ENCODE results near the gene BRSK1. TPM values are rescaled to one million over a fixed set of nuclear protein-coding genes. Genes with fewer than 3 reads are reported as not detected.

The BRSK1 gene
- total and polyA plus RNA-seq, 2 of the 13 experiments (the other 11 are each of a cell fraction or from before 2014, with no cell fraction given), result 0.18 to 1.2 TPM

DNA sequence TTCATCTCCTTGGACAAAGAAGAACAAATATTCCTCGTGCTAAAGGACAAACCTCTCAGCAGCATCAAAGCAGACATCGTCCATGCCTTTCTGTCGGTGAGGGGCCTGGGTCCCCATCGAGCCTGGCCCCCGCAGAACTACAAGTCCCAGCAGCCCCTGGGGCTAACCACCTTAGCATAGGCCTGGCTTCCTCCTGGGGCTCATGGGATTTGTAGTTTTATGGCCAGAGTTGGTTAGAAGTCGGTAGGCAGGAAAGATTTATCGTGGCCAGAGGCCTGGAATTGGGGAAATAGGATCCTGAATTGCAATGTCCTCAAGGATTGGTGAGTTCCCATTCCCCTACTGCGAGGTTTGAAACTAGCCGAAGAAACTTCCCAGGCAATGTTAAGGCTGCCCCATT, 21.7 kb downstream of the BRSK1 start (continued):
- no peak for TF ChIP-seq ZNF530 (CRISPR knock-in tag; IDR thresholded peaks at IDR 0.05; ENCODE audit: low read depth)
- TF ChIP-seq NCOA2 (CRISPR knock-in tag; IDR thresholded peaks at IDR 0.05), result no peak
- TF ChIP-seq ZNF124 (CRISPR knock-in tag; IDR thresholded peaks at IDR 0.05), result no peak
- TF ChIP-seq, protein P1, sequence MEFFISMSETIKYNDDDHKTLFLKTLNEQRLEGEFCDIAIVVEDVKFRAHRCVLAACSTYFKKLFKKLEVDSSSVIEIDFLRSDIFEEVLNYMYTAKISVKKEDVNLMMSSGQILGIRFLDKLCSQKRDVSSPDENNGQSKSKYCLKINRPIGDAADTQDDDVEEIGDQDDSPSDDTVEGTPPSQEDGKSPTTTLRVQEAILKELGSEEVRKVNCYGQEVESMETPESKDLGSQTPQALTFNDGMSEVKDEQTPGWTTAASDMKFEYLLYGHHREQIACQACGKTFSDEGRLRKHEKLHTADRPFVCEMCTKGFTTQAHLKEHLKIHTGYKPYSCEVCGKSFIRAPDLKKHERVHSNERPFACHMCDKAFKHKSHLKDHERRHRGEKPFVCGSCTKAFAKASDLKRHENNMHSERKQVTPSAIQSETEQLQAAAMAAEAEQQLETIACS (CRISPR knock-in tag; IDR thresholded peaks at IDR 0.05), result no peak
- TF ChIP-seq, protein P2, sequence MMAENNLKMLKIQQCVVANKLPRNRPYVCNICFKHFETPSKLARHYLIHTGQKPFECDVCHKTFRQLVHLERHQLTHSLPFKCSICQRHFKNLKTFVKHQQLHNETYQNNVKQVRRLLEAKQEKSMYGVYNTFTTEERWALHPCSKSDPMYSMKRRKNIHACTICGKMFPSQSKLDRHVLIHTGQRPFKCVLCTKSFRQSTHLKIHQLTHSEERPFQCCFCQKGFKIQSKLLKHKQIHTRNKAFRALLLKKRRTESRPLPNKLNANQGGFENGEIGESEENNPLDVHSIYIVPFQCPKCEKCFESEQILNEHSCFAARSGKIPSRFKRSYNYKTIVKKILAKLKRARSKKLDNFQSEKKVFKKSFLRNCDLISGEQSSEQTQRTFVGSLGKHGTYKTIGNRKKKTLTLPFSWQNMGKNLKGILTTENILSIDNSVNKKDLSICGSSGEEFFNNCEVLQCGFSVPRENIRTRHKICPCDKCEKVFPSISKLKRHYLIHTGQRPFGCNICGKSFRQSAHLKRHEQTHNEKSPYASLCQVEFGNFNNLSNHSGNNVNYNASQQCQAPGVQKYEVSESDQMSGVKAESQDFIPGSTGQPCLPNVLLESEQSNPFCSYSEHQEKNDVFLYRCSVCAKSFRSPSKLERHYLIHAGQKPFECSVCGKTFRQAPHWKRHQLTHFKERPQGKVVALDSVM (CRISPR knock-in tag; IDR thresholded peaks at IDR 0.05), result no peak
- no peak for TF ChIP-seq ZNF598 (CRISPR knock-in tag; IDR thresholded peaks at IDR 0.05; ENCODE audit: borderline replicate concordance)
- no peak for TF ChIP-seq NFATC3 (CRISPR knock-in tag; IDR thresholded peaks at IDR 0.05)
- TF ChIP-seq, protein P3, sequence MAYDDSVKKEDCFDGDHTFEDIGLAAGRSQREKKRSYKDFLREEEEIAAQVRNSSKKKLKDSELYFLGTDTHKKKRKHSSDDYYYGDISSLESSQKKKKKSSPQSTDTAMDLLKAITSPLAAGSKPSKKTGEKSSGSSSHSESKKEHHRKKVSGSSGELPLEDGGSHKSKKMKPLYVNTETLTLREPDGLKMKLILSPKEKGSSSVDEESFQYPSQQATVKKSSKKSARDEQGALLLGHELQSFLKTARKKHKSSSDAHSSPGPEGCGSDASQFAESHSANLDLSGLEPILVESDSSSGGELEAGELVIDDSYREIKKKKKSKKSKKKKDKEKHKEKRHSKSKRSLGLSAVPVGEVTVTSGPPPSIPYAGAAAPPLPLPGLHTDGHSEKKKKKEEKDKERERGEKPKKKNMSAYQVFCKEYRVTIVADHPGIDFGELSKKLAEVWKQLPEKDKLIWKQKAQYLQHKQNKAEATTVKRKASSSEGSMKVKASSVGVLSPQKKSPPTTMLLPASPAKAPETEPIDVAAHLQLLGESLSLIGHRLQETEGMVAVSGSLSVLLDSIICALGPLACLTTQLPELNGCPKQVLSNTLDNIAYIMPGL (CRISPR knock-in tag; IDR thresholded peaks at IDR 0.05; ENCODE audit: borderline replicate concordance in 1 of 2, low read depth in 1 of 2), result no peak
- TF ChIP-seq, protein P4, sequence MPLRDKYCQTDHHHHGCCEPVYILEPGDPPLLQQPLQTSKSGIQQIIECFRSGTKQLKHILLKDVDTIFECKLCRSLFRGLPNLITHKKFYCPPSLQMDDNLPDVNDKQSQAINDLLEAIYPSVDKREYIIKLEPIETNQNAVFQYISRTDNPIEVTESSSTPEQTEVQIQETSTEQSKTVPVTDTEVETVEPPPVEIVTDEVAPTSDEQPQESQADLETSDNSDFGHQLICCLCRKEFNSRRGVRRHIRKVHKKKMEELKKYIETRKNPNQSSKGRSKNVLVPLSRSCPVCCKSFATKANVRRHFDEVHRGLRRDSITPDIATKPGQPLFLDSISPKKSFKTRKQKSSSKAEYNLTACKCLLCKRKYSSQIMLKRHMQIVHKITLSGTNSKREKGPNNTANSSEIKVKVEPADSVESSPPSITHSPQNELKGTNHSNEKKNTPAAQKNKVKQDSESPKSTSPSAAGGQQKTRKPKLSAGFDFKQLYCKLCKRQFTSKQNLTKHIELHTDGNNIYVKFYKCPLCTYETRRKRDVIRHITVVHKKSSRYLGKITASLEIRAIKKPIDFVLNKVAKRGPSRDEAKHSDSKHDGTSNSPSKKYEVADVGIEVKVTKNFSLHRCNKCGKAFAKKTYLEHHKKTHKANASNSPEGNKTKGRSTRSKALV (CRISPR knock-in tag; IDR thresholded peaks at IDR 0.05), result no peak
- TF ChIP-seq ZNF121 (CRISPR knock-in tag; IDR thresholded peaks at IDR 0.05), result no peak
- TF ChIP-seq, protein P5, sequence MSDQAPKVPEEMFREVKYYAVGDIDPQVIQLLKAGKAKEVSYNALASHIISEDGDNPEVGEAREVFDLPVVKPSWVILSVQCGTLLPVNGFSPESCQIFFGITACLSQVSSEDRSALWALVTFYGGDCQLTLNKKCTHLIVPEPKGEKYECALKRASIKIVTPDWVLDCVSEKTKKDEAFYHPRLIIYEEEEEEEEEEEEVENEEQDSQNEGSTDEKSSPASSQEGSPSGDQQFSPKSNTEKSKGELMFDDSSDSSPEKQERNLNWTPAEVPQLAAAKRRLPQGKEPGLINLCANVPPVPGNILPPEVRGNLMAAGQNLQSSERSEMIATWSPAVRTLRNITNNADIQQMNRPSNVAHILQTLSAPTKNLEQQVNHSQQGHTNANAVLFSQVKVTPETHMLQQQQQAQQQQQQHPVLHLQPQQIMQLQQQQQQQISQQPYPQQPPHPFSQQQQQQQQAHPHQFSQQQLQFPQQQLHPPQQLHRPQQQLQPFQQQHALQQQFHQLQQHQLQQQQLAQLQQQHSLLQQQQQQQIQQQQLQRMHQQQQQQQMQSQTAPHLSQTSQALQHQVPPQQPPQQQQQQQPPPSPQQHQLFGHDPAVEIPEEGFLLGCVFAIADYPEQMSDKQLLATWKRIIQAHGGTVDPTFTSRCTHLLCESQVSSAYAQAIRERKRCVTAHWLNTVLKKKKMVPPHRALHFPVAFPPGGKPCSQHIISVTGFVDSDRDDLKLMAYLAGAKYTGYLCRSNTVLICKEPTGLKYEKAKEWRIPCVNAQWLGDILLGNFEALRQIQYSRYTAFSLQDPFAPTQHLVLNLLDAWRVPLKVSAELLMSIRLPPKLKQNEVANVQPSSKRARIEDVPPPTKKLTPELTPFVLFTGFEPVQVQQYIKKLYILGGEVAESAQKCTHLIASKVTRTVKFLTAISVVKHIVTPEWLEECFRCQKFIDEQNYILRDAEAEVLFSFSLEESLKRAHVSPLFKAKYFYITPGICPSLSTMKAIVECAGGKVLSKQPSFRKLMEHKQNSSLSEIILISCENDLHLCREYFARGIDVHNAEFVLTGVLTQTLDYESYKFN (CRISPR knock-in tag; conservative IDR thresholded peaks at IDR 0.05), result no peak
- no peak for TF ChIP-seq ZNF33B (CRISPR knock-in tag; IDR thresholded peaks at IDR 0.05)
- TF ChIP-seq, protein P6, sequence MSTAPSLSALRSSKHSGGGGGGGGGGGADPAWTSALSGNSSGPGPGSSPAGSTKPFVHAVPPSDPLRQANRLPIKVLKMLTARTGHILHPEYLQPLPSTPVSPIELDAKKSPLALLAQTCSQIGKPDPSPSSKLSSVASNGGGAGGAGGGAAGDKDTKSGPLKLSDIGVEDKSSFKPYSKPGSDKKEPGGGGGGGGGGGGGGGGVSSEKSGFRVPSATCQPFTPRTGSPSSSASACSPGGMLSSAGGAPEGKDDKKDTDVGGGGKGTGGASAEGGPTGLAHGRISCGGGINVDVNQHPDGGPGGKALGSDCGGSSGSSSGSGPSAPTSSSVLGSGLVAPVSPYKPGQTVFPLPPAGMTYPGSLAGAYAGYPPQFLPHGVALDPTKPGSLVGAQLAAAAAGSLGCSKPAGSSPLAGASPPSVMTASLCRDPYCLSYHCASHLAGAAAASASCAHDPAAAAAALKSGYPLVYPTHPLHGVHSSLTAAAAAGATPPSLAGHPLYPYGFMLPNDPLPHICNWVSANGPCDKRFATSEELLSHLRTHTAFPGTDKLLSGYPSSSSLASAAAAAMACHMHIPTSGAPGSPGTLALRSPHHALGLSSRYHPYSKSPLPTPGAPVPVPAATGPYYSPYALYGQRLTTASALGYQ (CRISPR knock-in tag; IDR thresholded peaks at IDR 0.05), result no peak
- TF ChIP-seq, protein P7, sequence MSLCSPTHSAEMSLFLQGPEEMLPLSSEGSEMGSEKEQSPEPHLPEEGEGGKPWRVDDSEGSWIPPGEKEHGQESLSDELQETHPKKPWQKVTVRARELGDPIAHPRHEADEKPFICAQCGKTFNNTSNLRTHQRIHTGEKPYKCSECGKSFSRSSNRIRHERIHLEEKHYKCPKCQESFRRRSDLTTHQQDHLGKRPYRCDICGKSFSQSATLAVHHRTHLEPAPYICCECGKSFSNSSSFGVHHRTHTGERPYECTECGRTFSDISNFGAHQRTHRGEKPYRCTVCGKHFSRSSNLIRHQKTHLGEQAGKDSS (CRISPR knock-in tag; IDR thresholded peaks at IDR 0.05; ENCODE audit: borderline replicate concordance, low read depth), result no peak
- TF ChIP-seq NCOA5 (CRISPR knock-in tag; IDR thresholded peaks at IDR 0.05), result no peak
- TF ChIP-seq ZNF234 (CRISPR knock-in tag; conservative IDR thresholded peaks at IDR 0.05), result no peak
